Small intestine (tissue), 7 donors: ENCODE measurements around the gene ZDHHC14. TPM values are rescaled to one million over a fixed set of nuclear protein-coding genes. Genes with fewer than 3 reads are reported as not detected.

Experiments
- DNase-seq, 2 donors: peaks; one replicate each; pipeline versions ENCODE4 v3.0.0 to v3.0.0-alpha.2; 2013
- FAIRE-seq: peaks from 2 replicates; lab custom pipeline; 2012; peaks lifted over from hg19 to GRCh38; lab: Jason Lieb, UNC
- H3K27ac ChIP-seq, 3 donors: one replicate each; pipeline ENCODE4 v1.5.1; 2013; ENCODE audit warnings: low read length in 2 of 3, mild to moderate bottlenecking in 2 of 3, control low read depth in 1 of 3, inconsistent platforms in 1 of 3, low read depth in 1 of 3, moderate library complexity in 1 of 3
- H3K27me3 ChIP-seq, 3 donors: one replicate each; pipeline ENCODE4 v1.6.1; 2013; ENCODE audit warnings: low read length in 3 of 3, inconsistent platforms in 1 of 3; ENCODE audit not compliant: control insufficient read depth in 3 of 3, insufficient read depth in 3 of 3
- H3K36me3 ChIP-seq, 3 donors: one replicate each; pipeline ENCODE4 v1.6.1; 2013; ENCODE audit warnings: low read length in 3 of 3, inconsistent platforms in 1 of 3, low read depth in 1 of 3, mild to moderate bottlenecking in 1 of 3, moderate library complexity in 1 of 3; ENCODE audit not compliant: control insufficient read depth in 3 of 3, insufficient read depth in 2 of 3
- H3K4me1 ChIP-seq, 3 donors: one replicate each; pipeline ENCODE4 v1.6.1; 2013; ENCODE audit warnings: low read length in 2 of 3, inconsistent platforms in 1 of 3, low read depth in 1 of 3, mild to moderate bottlenecking in 1 of 3, moderate library complexity in 1 of 3; ENCODE audit not compliant: control insufficient read depth in 3 of 3, insufficient read depth in 2 of 3
- H3K4me3 ChIP-seq, 3 donors: one replicate each; pipeline ENCODE4 v1.5.1; 2013; ENCODE audit warnings: low read length in 3 of 3, control low read depth in 1 of 3, inconsistent platforms in 1 of 3, low read depth in 1 of 3, mild to moderate bottlenecking in 1 of 3, moderate library complexity in 1 of 3
- H3K9me3 ChIP-seq, 2 donors: one replicate each; pipeline ENCODE4 v1.6.1; 2013; ENCODE audit warnings: low read depth in 1 of 2, low read length in 1 of 2; ENCODE audit not compliant: control insufficient read depth in 2 of 2, insufficient read depth in 1 of 2
- WGBS, 3 donors: extraction: QIAGEN DNeasy Blood & Tissue Kit; methylation state at CpG; one replicate each; pipeline ENCODE4 v1.1.7; 2013; 5-methylcytosine and 5-hydroxymethylcytosine counted together
- polyA plus RNA-seq, 4 donors: library from polyadenylated mRNA; stranded (reverse) in 3 of 4; unstranded in 1 of 4; fragments of 200-250 nt in 3 of 4; fragments of 120-200 nt in 1 of 4; gene quantifications; one replicate each; pipeline versions ENCODE4 v1.2.1 to v1.2.3, GENCODE V29; 2013
- donor health status: healthy with polysubstance abuse.
- donor health status: control.
- donor health status: control.
- donor health status: Bipolar disorder and iron deficiency.
- donor health status: healthy.

The ZDHHC14 gene
- polyA plus RNA-seq, 4 donors, result 3.4 to 27.7 (median 10.3) TPM

DNA sequence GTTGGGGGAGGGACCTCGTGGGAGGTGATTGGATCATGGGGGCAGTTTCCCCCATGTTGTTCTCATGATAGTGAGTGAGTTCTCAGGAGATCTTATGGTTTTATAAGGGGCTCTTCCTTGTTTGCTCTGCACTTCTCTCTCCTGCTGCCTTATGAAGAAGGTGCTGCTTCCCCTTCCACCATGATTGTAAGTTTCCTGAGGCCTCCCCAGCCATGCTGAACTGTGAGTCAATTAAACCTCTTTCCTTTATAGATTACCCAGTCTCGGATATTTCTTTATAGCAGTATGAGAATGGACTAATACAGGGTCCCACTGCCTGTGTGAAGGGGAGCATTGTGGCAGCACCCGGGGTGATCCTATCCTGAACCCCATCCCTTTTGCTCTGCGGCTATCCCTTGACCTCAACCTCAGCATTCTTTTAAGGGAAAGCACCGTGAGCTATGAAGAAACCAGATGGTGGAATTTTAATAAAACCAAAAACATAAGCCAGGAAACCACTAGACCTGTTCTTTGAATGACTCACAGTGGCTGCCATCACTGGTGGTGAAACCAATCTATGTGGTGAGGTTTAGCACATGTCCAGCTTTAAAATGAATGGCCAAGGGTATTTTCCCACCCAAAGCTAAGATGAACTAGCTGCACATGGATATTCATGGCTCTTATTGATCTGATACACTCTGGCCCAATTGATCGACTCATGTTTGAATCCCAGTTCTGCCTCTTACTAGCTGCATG lies 62.2 kb downstream of the ZDHHC14 start:
- H3K9me3 ChIP-seq, result no peaks in the 10 kb centered on the region
- H3K4me3 ChIP-seq, result no peak overlapping the region
- H3K27ac ChIP-seq, result no peak overlapping the region
- WGBS, 3 donors, result 72 to 90% (median 78%) methylated on average over 6 of the region's 6 CpGs
- no peaks in the 10 kb centered on the region for H3K4me1 ChIP-seq
- FAIRE-seq, result no peak
- no peak for DNase-seq
- no peaks in the 10 kb centered on the region for H3K27me3 ChIP-seq
- peaks cover 0 to 14% (median 2%) of the 10 kb centered on the region in 3 donors for H3K36me3 ChIP-seq

- DNase-seq (no peak), FAIRE-seq (no peak)
- Histone ChIP-seq H3K36me3 (peaks cover 0 to 14% (median 2%) of the 10 kb centered on the region in 3 donors), H3K27ac (no peak overlapping the region), H3K4me3 (no peak overlapping the region), H3K9me3 (no peaks in the 10 kb centered on the region), H3K27me3 (no peaks in the 10 kb centered on the region), H3K4me1 (no peaks in the 10 kb centered on the region)
- WGBS, 3 donors, result 68 to 85% (median 79%) methylated on average over 10 of the region's 10 CpGs
Measured at GRCh38 chr6:157445277-157446009, 64.5 kb downstream of the ZDHHC14 start.

GRCh38 chr6:157447735-157448134 lies 66.7 kb downstream of the ZDHHC14 start:
- FAIRE-seq (no peak), DNase-seq (no peak)
- H3K27ac ChIP-seq, result no peak overlapping the region
- H3K4me3 ChIP-seq, result no peak overlapping the region
- no peaks in the 10 kb centered on the region for H3K9me3 ChIP-seq
- peaks cover 0 to 3% (median 3%) of the 10 kb centered on the region in 3 donors for H3K4me1 ChIP-seq
- 97 to 100% (median 98%) methylated on average over 3 of the region's 3 CpGs for WGBS, 3 donors
- peaks cover 0 to 11% (median 2%) of the 10 kb centered on the region in 3 donors for H3K36me3 ChIP-seq
- H3K27me3 ChIP-seq, result no peaks in the 10 kb centered on the region

- 67 to 90% (median 88%) methylated on average over 6 of the region's 6 CpGs for WGBS, 3 donors
- no peaks in the 10 kb centered on the region for H3K27me3 ChIP-seq
- no peak overlapping the region for H3K27ac ChIP-seq
- H3K4me3 ChIP-seq, result no peak overlapping the region
- H3K9me3 ChIP-seq, result peaks cover 0 to 2% of the 10 kb centered on the region in 2 donors
- H3K4me1 ChIP-seq, result peaks cover 0 to 3% (median 3%) of the 10 kb centered on the region in 3 donors
- FAIRE-seq, result no peak
- peak in 1 of 2 donors; percentile 38 for DNase-seq
- peaks cover 0 to 8% (median 2%) of the 10 kb centered on the region in 3 donors for H3K36me3 ChIP-seq
Measured at GRCh38 chr6:157449610-157450009, 68.6 kb downstream of the ZDHHC14 start.

GRCh38 chr6:157450931-157451742 lies 70.1 kb downstream of the ZDHHC14 start:
- peaks cover 0 to 2% of the 10 kb centered on the region in 2 donors for H3K9me3 ChIP-seq
- FAIRE-seq, result no peak
- no peaks in the 10 kb centered on the region for H3K27me3 ChIP-seq
- H3K36me3 ChIP-seq, result peaks cover 0 to 15% (median 0%) of the 10 kb centered on the region in 3 donors
- WGBS, 3 donors, result 84 to 85% (median 85%) methylated on average over 10 of the region's 10 CpGs
- H3K4me1 ChIP-seq, result peaks cover 0 to 3% (median 3%) of the 10 kb centered on the region in 3 donors
- H3K27ac ChIP-seq, result no peak overlapping the region
- no peak for DNase-seq
- H3K4me3 ChIP-seq, result no peak overlapping the region

DNA sequence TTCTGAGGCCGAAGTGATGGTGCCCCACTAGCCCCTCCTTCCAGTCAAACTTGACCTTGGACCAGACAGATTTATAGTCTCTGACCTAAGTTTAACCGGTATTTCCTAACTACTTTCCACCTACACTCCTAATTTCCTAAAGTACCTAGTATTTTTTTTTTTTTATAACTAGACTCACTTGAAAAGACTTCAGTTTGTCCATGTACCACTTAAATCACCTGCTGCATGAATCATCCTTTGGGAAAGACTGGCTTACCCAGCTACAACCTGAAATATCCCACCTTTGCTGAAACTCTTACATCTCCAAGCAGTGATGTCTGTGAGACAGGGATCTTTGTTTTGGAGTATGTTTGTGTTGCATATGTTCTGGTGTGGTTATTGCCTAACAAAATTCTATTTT lies 71.1 kb downstream of the ZDHHC14 start:
- peaks cover 0 to 3% (median 3%) of the 10 kb centered on the region in 3 donors for H3K4me1 ChIP-seq
- 22 to 64% (median 38%) methylated on average over 2 of the region's 2 CpGs for WGBS, 3 donors
- H3K27ac ChIP-seq, result no peak overlapping the region
- H3K36me3 ChIP-seq, result peaks cover 0 to 14% (median 0%) of the 10 kb centered on the region in 3 donors
- H3K4me3 ChIP-seq, result no peak overlapping the region
- peak; percentile 17 to 50 for DNase-seq
- FAIRE-seq, result no peak
- peaks cover 0 to 2% of the 10 kb centered on the region in 2 donors for H3K9me3 ChIP-seq
- no peaks in the 10 kb centered on the region for H3K27me3 ChIP-seq

DNA sequence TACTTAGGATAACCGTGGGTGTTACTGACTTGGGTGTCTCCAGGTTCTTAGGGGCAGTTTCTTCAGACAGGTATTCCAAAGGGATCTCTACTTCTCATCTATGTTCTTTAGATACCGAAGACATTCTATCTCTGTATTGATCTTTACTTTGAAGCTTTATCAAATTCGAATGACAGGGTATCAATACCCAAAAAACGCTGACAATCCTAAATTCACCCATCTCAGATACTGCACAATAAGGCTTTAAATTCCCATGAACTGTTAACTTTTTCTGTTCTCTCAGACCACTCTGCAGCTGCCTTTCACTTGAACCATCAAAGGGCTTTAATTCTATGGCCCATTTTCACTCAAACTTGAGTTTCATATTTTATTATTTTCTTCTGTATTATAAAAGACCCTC lies 72.1 kb downstream of the ZDHHC14 start:
- peaks cover 0 to 2% of the 10 kb centered on the region in 2 donors for H3K9me3 ChIP-seq
- H3K4me3 ChIP-seq, result no peak overlapping the region
- no peak for FAIRE-seq
- H3K27ac ChIP-seq, result no peak overlapping the region
- peaks cover 0 to 12% (median 0%) of the 10 kb centered on the region in 3 donors for H3K36me3 ChIP-seq
- H3K27me3 ChIP-seq, result no peaks in the 10 kb centered on the region
- H3K4me1 ChIP-seq, result peaks cover 0 to 3% (median 3%) of the 10 kb centered on the region in 3 donors
- WGBS, 3 donors, result 71 to 96% (median 86%) methylated on average over 4 of the region's 4 CpGs
- DNase-seq, result no peak

- Histone ChIP-seq H3K27ac (no peak overlapping the region), H3K9me3 (peaks cover 0 to 2% of the 10 kb centered on the region in 2 donors), H3K36me3 (peaks cover 0 to 12% (median 0%) of the 10 kb centered on the region in 3 donors), H3K27me3 (no peaks in the 10 kb centered on the region), H3K4me1 (peaks cover 0 to 3% (median 3%) of the 10 kb centered on the region in 3 donors), H3K4me3 (no peak overlapping the region)
- FAIRE-seq (no peak), DNase-seq (no peak)
Measured at GRCh38 chr6:157453978-157454377, 73.0 kb downstream of the ZDHHC14 start.
